ENCODE data around the gene DGKB. TPM values are rescaled to one million over a fixed set of nuclear protein-coding genes. Genes with fewer than 3 reads are reported as not detected.

Gene DGKB
- polyA plus RNA-seq, 1 of the 3 experiments (the other 2 are of a cell fraction), result 2.1 TPM

DNA sequence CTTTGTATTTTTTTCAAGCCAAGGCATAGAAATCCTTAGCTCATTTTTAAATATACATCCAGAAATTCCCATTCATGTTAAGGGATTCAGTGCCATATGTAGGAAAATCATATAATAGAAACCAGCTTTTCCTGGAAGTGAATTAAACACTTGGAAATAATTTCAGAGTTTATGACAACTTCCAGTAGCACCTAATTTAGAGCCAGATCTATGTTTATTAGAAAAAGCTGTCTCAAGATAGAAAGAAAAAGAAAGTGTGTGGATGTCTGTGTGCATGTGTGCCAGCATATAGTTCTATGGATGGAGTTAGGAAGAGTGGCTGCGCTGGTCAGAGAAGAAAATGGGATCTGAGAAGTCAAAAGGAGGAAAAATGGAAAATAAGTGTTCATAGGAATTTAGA is 225.7 kb downstream of the DGKB start (continued):
- TF ChIP-seq RXRA (IDR thresholded peaks at IDR 0.05; ENCODE audit: borderline replicate concordance, low read depth), result no peak
- no peak for TF ChIP-seq GATA2 (CRISPR knock-in tag; IDR thresholded peaks at IDR 0.05)
- no peak for TF ChIP-seq FOXJ3 (CRISPR knock-in tag; IDR thresholded peaks at IDR 0.05)
- TF ChIP-seq TAF1 (IDR thresholded peaks at IDR 0.05; ENCODE audit: borderline replicate concordance, low read depth, low read length), result no peak
- TF ChIP-seq IRF3 (IDR thresholded peaks at IDR 0.05; ENCODE audit: low read depth, low read length), result no peak
- peak; percentile 13 for TF ChIP-seq CHD2 (IDR thresholded peaks at IDR 0.05; ENCODE audit: low read length, partially characterized antibody)
- TF ChIP-seq, protein P1, sequence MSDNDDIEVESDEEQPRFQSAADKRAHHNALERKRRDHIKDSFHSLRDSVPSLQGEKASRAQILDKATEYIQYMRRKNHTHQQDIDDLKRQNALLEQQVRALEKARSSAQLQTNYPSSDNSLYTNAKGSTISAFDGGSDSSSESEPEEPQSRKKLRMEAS (IDR thresholded peaks at IDR 0.05; ENCODE audit: low read depth), result no peak

DNA sequence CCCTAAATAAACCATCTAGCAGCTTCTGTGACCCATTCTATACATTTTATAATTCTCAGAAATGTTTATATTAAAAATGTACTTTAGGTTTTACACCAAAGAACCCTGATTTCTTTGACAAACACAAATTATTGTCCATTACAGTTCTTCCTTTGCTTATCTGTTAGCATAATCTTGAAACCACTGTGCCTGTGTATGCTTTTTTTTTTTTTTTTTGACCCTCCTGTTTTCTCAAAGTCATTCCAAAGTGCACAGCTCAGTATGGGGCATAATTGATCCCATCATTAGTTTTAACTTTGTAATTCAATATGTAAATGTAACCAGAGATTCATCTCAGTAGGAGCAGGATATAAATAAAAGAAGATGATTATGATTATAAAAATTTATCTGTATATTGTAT is 229.3 kb downstream of the DGKB start:
- Histone ChIP-seq H3K4me3 (ENCODE audit: low read depth in 2 of 2, low read length in 1 of 2) (no peak overlapping the region), H3K9me2 (no peaks in the 10 kb centered on the region; the same call in 1 of the 2 replicates), H3K79me2 (ENCODE audit: insufficient read depth) (no peaks in the 10 kb centered on the region), H3K4me2 (no peak overlapping the region), H3K36me3 (replicated peaks in 1 of 2; ENCODE audit: control insufficient read depth in 1 of 2, insufficient read depth in 2 of 2, low read length in 1 of 2) (peaks cover 0 to 6% of the 10 kb centered on the region in 2 experiments), H3K9me3 (no peaks in the 10 kb centered on the region; the same call in 1 of the 2 replicates), H3K9ac (no peak overlapping the region), H3K27ac (ENCODE audit: low read depth in 2 of 2, low read length in 1 of 2) (no peak overlapping the region), H3K27me3 (ENCODE audit: insufficient read depth) (no peaks in the 10 kb centered on the region), H2AFZ (ENCODE audit: low read depth) (no peak overlapping the region), H4K20me1 (ENCODE audit: insufficient read depth) (no peaks in the 10 kb centered on the region), H3K4me1 (ENCODE audit: control insufficient read depth in 1 of 2, insufficient read depth in 2 of 2, low read depth in 1 of 2, low read length in 1 of 2) (peaks cover 0 to 9% of the 10 kb centered on the region in 2 experiments; a peak in 2 of 4 replicates), H3F3A (replicated peaks; ENCODE audit: insufficient read depth) (no peaks in the 10 kb centered on the region)
- no peak for DNase-seq
- POLR2A ChIA-PET, result no interaction called here
- TF ChIP-seq MEF2A (IDR thresholded peaks at IDR 0.05; ENCODE audit: borderline replicate concordance, low read depth) (no peak), EP300 (IDR thresholded peaks at IDR 0.05; ENCODE audit: borderline replicate concordance in 1 of 2, low read depth in 1 of 2, low read length in 1 of 2) (peak in 1 of 2 experiments; percentile 46; a peak in 1 of 4 replicates)
- CTCF ChIA-PET, result interaction anchor here (1.4 to 5.8 kb wide), 2 partner anchors 18 to 24 kb away, joined by 4 to 40 read pairs; no protein-coding TSS in a partner anchor

GRCh38 chr7:14666913-14667312 is 235.6 kb downstream of the DGKB start:
- no peaks in the 10 kb centered on the region; the same call in 1 of the 2 replicates for H3K9me3 ChIP-seq
- POLR2A ChIA-PET, result no interaction called here
- no peaks in the 10 kb centered on the region for H4K20me1 ChIP-seq (ENCODE audit: insufficient read depth)
- CTCF ChIA-PET, result interaction anchor here (0.6 to 5.5 kb wide), 7 partner anchors 9 to 1141 kb away, joined by 3 to 41 read pairs (median 4); no protein-coding TSS in a partner anchor
- H3F3A ChIP-seq (replicated peaks; ENCODE audit: insufficient read depth), result no peaks in the 10 kb centered on the region
- 15% methylated on average over 2 of the region's 2 CpGs for WGBS (ENCODE audit: low lambda C conversion rate)
- no peak overlapping the region for H2AFZ ChIP-seq (ENCODE audit: low read depth)
- peaks cover 0 to 20% of the 10 kb centered on the region in 2 experiments; a peak in 1 of 4 replicates for H3K4me1 ChIP-seq (ENCODE audit: control insufficient read depth in 1 of 2, insufficient read depth in 2 of 2, low read depth in 1 of 2, low read length in 1 of 2)
- H3K9me2 ChIP-seq, result no peaks in the 10 kb centered on the region; the same call in 1 of the 2 replicates
- H3K27ac ChIP-seq (ENCODE audit: low read depth in 2 of 2, low read length in 1 of 2), result peak overlapping the region in 1 of 2 experiments; percentile 94; a peak in 2 of 4 replicates
- no peak for DNase-seq
- H3K79me2 ChIP-seq (ENCODE audit: insufficient read depth), result no peaks in the 10 kb centered on the region
- no peaks in the 10 kb centered on the region for H3K27me3 ChIP-seq (ENCODE audit: insufficient read depth)
- no peak overlapping the region for H3K4me3 ChIP-seq (ENCODE audit: low read depth in 2 of 2, low read length in 1 of 2)
- peaks cover 0 to under 1% of the 10 kb centered on the region in 2 experiments for H3K36me3 ChIP-seq (replicated peaks in 1 of 2; ENCODE audit: control insufficient read depth in 1 of 2, insufficient read depth in 2 of 2, low read length in 1 of 2)
- no peak overlapping the region for H3K4me2 ChIP-seq
- no peak overlapping the region for H3K9ac ChIP-seq
- TF ChIP-seq CHD2 (IDR thresholded peaks at IDR 0.05; ENCODE audit: low read length, partially characterized antibody) (peak; percentile 56), REST (IDR thresholded peaks at IDR 0.05; ENCODE audit: low read depth, low read length) (no peak), RFX5 (IDR thresholded peaks at IDR 0.05; ENCODE audit: low read length) (no peak), JUND (IDR thresholded peaks at IDR 0.05) (no peak), MXI1 (IDR thresholded peaks at IDR 0.05; ENCODE audit: low read depth, low read length) (no peak), USF2 (IDR thresholded peaks at IDR 0.05; ENCODE audit: borderline replicate concordance, low read depth, low read length) (no peak), EP300 (IDR thresholded peaks at IDR 0.05; ENCODE audit: borderline replicate concordance in 1 of 2, low read depth in 1 of 2, low read length in 1 of 2) (peak in 1 of 2 experiments; percentile 78; a peak in 1 of 4 replicates), RCOR1 (IDR thresholded peaks at IDR 0.05; ENCODE audit: low read length) (peak; percentile 77)
- TF ChIP-seq, protein P2, sequence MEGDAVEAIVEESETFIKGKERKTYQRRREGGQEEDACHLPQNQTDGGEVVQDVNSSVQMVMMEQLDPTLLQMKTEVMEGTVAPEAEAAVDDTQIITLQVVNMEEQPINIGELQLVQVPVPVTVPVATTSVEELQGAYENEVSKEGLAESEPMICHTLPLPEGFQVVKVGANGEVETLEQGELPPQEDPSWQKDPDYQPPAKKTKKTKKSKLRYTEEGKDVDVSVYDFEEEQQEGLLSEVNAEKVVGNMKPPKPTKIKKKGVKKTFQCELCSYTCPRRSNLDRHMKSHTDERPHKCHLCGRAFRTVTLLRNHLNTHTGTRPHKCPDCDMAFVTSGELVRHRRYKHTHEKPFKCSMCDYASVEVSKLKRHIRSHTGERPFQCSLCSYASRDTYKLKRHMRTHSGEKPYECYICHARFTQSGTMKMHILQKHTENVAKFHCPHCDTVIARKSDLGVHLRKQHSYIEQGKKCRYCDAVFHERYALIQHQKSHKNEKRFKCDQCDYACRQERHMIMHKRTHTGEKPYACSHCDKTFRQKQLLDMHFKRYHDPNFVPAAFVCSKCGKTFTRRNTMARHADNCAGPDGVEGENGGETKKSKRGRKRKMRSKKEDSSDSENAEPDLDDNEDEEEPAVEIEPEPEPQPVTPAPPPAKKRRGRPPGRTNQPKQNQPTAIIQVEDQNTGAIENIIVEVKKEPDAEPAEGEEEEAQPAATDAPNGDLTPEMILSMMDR (IDR thresholded peaks at IDR 0.05), result no peak

Data from SK-N-SH (cell line).